Measurements from ENCODE around the gene MSGN1. TPM values are rescaled to one million over a fixed set of nuclear protein-coding genes. Genes with fewer than 3 reads are reported as not detected.
A peak's percentile ranks its signal among the peaks of the same experiment; 100 is the strongest.

Gene MSGN1
- total and polyA plus RNA-seq, 3 donors from 2014 or later, result not detected

DNA sequence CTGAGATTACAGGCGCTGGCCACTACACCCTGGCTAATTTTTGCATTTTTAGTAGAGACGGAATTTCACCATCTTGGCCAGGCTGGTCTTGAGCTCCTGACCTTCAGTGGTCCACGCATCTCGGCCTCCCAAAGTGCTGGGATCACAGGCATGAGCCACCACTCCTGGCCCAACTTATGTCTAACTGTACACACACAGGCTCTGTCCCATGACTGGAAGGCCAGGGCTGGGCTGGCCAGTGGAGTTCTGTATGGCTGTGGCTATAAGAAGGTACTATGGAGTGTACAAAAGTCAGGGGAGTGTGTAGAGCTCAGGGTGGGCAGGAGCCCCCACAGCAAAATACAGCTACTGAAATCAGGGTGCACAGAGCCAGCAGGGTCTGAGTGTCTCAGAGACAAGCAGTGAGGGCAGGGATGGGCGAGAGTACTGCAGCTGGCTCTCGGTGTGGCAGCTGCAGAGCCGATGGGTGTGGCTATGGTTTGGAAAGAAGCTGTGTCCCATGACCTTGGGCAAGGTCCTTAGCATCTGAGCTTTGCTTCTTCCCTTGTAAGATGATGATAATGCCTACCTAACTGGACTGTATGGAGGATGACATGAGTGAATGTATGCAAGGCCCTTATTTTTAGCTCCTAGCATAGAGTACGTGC lies 10.4 kb upstream of the MSGN1 start:
- TF ChIP-seq, protein P1, sequence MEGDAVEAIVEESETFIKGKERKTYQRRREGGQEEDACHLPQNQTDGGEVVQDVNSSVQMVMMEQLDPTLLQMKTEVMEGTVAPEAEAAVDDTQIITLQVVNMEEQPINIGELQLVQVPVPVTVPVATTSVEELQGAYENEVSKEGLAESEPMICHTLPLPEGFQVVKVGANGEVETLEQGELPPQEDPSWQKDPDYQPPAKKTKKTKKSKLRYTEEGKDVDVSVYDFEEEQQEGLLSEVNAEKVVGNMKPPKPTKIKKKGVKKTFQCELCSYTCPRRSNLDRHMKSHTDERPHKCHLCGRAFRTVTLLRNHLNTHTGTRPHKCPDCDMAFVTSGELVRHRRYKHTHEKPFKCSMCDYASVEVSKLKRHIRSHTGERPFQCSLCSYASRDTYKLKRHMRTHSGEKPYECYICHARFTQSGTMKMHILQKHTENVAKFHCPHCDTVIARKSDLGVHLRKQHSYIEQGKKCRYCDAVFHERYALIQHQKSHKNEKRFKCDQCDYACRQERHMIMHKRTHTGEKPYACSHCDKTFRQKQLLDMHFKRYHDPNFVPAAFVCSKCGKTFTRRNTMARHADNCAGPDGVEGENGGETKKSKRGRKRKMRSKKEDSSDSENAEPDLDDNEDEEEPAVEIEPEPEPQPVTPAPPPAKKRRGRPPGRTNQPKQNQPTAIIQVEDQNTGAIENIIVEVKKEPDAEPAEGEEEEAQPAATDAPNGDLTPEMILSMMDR (IDR thresholded peaks at IDR 0.05), result no peak
- no peak for TF ChIP-seq POLR2A (IDR thresholded peaks at IDR 0.05)

GRCh38 chr2:17813010-17813741 lies 3.1 kb upstream of the MSGN1 start:
- Histone ChIP-seq H3K4me3 (no peak overlapping the region), H3K36me3 (ENCODE audit: low read depth, missing control alignments) (no peaks in the 10 kb centered on the region), H3K4me1 (peaks cover 17% of the 10 kb centered on the region), H3K9me3 (no peaks in the 10 kb centered on the region), H3K27me3 (no peaks in the 10 kb centered on the region), H3K27ac (peak overlapping the region; percentile 48 to 76)
- WGBS, 2 donors, result 34 to 48% methylated on average over 5 of the region's 5 CpGs
- no peak for DNase-seq
- intact Hi-C loops (cut with DNase I; ENCODE audit: low total_unique reads), result no loop called here
- TF ChIP-seq, protein P1 (IDR thresholded peaks at IDR 0.05), result no peak
- no peak for TF ChIP-seq POLR2A (IDR thresholded peaks at IDR 0.05)

More for the DNA sequence above, 10.4 kb upstream of the MSGN1 start:
- H3K27ac ChIP-seq, result no peak overlapping the region
- intact Hi-C loops (cut with DNase I; ENCODE audit: low total_unique reads), result no loop called here
- H3K27me3 ChIP-seq, result no peaks in the 10 kb centered on the region
- H3K9me3 ChIP-seq, result no peaks in the 10 kb centered on the region
- no peak for DNase-seq
- H3K36me3 ChIP-seq (ENCODE audit: low read depth, missing control alignments), result no peaks in the 10 kb centered on the region
- H3K4me3 ChIP-seq, result no peak overlapping the region
- H3K4me1 ChIP-seq, result peaks cover 23% of the 10 kb centered on the region
- WGBS, 2 donors, result 69 to 84% methylated on average over 8 of the region's 8 CpGs

DNA sequence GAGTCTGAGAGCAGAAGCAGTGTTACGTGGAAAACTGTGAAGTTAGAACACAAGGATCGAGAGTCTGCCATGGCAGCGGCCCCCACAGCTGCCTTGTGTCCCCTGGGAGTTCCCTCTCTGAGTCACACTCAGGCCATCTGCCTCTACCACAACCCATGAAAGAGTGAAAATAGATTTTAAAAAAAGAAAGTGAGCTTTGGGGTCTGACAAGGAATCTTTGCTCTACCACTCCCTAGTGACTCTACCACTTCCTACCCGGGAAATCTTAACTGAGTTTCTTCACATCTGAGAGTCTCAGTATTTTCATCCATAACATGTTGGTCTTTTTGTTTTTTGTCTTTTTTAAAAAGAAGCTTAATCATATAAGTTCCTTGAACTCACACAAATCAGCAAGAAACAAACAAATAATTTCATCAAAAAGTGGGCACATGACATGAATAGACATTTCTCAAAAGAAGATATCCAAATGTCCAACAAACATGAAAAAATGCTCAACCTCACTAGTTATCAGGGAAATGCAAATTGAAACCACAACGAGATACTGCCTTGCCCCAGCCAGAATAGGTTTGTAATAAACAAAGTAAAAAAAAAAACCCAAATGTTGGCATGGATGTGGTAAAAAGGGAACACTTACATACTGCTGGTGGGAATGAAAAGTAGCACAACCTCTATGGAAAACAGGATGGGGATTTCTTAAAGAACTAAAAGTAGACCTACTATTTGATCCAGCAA lies 2.4 kb upstream of the MSGN1 start:
- H3K4me1 ChIP-seq, result peaks cover 17% of the 10 kb centered on the region
- no peak overlapping the region for H3K4me3 ChIP-seq
- H3K27me3 ChIP-seq, result no peaks in the 10 kb centered on the region
- intact Hi-C loops (cut with DNase I; ENCODE audit: low total_unique reads), result no loop called here
- peak overlapping the region; percentile 48 to 76 for H3K27ac ChIP-seq
- no peak for TF ChIP-seq POLR2A (IDR thresholded peaks at IDR 0.05)
- TF ChIP-seq, protein P1 (IDR thresholded peaks at IDR 0.05), result no peak
- 53 to 61% methylated on average over 5 of the region's 5 CpGs for WGBS, 2 donors
- H3K9me3 ChIP-seq, result no peaks in the 10 kb centered on the region
- H3K36me3 ChIP-seq (ENCODE audit: low read depth, missing control alignments), result no peaks in the 10 kb centered on the region
- DNase-seq, result no peak

GRCh38 chr2:17814601-17815000 lies 1.7 kb upstream of the MSGN1 start:
- intact Hi-C loops (cut with DNase I; ENCODE audit: low total_unique reads), result no loop called here
- peaks cover 17% of the 10 kb centered on the region for H3K4me1 ChIP-seq
- no peak overlapping the region for H3K4me3 ChIP-seq
- H3K27me3 ChIP-seq, result no peaks in the 10 kb centered on the region
- H3K36me3 ChIP-seq (ENCODE audit: low read depth, missing control alignments), result no peaks in the 10 kb centered on the region
- H3K27ac ChIP-seq, result no peak overlapping the region
- DNase-seq, result no peak
- TF ChIP-seq, protein P1 (IDR thresholded peaks at IDR 0.05), result no peak
- no peak for TF ChIP-seq POLR2A (IDR thresholded peaks at IDR 0.05)
- 89 to 92% methylated on average over 1 of the region's 1 CpG for WGBS, 2 donors
- H3K9me3 ChIP-seq, result no peaks in the 10 kb centered on the region

Data from testis (tissue), 3 donors.